ENCODE results near the gene CLBA1. TPM values are rescaled to one million over a fixed set of nuclear protein-coding genes. Genes with fewer than 3 reads are reported as not detected.
A peak's percentile ranks its signal among the peaks of the same experiment; 100 is the strongest.

Gene CLBA1
- polyA plus RNA-seq, 1 donor from 2014 or later = 1.3 TPM

GRCh38 chr14:104979758-104980610 is 5.6 kb upstream of the CLBA1 start:
- Mint-ChIP-seq H3K36me3 (no peaks in the 10 kb centered on the region), H3K4me1 (peaks cover 0 to 9% (median 5%) of the 10 kb centered on the region in 3 donors), H3K9me3 (no peaks in the 10 kb centered on the region), H3K4me3 (no peak overlapping the region), H3K27me3 (peaks cover 15% of the 10 kb centered on the region), H3K27ac (peak overlapping the region in 1 of 3 donors; percentile 6)

GRCh38 chr14:104980611-104981531 is 4.7 kb upstream of the CLBA1 start:
- Mint-ChIP-seq H3K9me3 (no peaks in the 10 kb centered on the region), H3K27ac (no peak overlapping the region), H3K4me1 (peaks cover 0 to 7% (median 5%) of the 10 kb centered on the region in 3 donors), H3K27me3 (peaks cover 15% of the 10 kb centered on the region), H3K36me3 (no peaks in the 10 kb centered on the region), H3K4me3 (no peak overlapping the region)

- Mint-ChIP-seq H3K4me3 (peak overlapping the region in 1 of 4 donors; percentile 7), H3K27ac (no peak overlapping the region), H3K36me3 (no peaks in the 10 kb centered on the region), H3K4me1 (peaks cover 0 to 4% (median 0%) of the 10 kb centered on the region in 3 donors), H3K9me3 (no peaks in the 10 kb centered on the region), H3K27me3 (peaks cover 10% of the 10 kb centered on the region)
Observed at GRCh38 chr14:104981699-104982541, 3.7 kb upstream of the CLBA1 start.

- Mint-ChIP-seq H3K27me3 (peaks cover 7% of the 10 kb centered on the region), H3K27ac (no peak overlapping the region), H3K4me1 (peaks cover 0 to 6% (median 4%) of the 10 kb centered on the region in 3 donors), H3K4me3 (no peak overlapping the region), H3K36me3 (no peaks in the 10 kb centered on the region), H3K9me3 (no peaks in the 10 kb centered on the region)
Observed at GRCh38 chr14:104982548-104983230, 2.9 kb upstream of the CLBA1 start.

- H3K4me3 Mint-ChIP-seq = peak overlapping the region in 2 of 4 donors; percentile 70 to 87
- peak overlapping the region in 2 of 3 donors; percentile 2 to 37 for H3K27ac Mint-ChIP-seq
- H3K27me3 Mint-ChIP-seq = peaks cover 6% of the 10 kb centered on the region
- no peaks in the 10 kb centered on the region for H3K9me3 Mint-ChIP-seq
- H3K36me3 Mint-ChIP-seq = no peaks in the 10 kb centered on the region
- H3K4me1 Mint-ChIP-seq = peaks cover 0 to 6% (median 4%) of the 10 kb centered on the region in 3 donors
Observed at GRCh38 chr14:104983231-104983721, 2.3 kb upstream of the CLBA1 start.

GRCh38 chr14:104984056-104984894 is 1.3 kb upstream of the CLBA1 start:
- H3K27me3 Mint-ChIP-seq = peaks cover 3% of the 10 kb centered on the region

GRCh38 chr14:104986487-104987164 is 1.0 kb downstream of the CLBA1 start:
- peak overlapping the region; percentile 31 to 86 (median 60) for H3K27ac Mint-ChIP-seq
- H3K4me1 Mint-ChIP-seq = peaks cover 0 to 4% (median 4%) of the 10 kb centered on the region in 3 donors
- H3K4me3 Mint-ChIP-seq = peak overlapping the region; percentile 72 to 89 (median 82)
- H3K36me3 Mint-ChIP-seq = no peaks in the 10 kb centered on the region
- no peaks in the 10 kb centered on the region for H3K9me3 Mint-ChIP-seq
- H3K27me3 Mint-ChIP-seq = peaks cover 3% of the 10 kb centered on the region

More at GRCh38 chr14:104984056-104984894, 1.3 kb upstream of the CLBA1 start:
- Mint-ChIP-seq H3K4me1 (peaks cover 0 to 6% (median 4%) of the 10 kb centered on the region in 3 donors), H3K27ac (peak overlapping the region; percentile 68 to 84 (median 81)), H3K36me3 (no peaks in the 10 kb centered on the region), H3K4me3 (peak overlapping the region; percentile 49 to 93 (median 80)), H3K9me3 (no peaks in the 10 kb centered on the region)

GRCh38 chr14:104989236-104989950 is 3.8 kb downstream of the CLBA1 start:
- H3K27ac Mint-ChIP-seq = no peak overlapping the region
- no peak overlapping the region for H3K4me3 Mint-ChIP-seq
- H3K27me3 Mint-ChIP-seq = peaks cover 3% of the 10 kb centered on the region
- H3K9me3 Mint-ChIP-seq = no peaks in the 10 kb centered on the region
- peaks cover 0 to 4% (median 3%) of the 10 kb centered on the region in 3 donors for H3K4me1 Mint-ChIP-seq
- no peaks in the 10 kb centered on the region for H3K36me3 Mint-ChIP-seq

GRCh38 chr14:104989951-104990303 is 4.3 kb downstream of the CLBA1 start:
- peaks cover 0 to 4% (median 2%) of the 10 kb centered on the region in 3 donors for H3K4me1 Mint-ChIP-seq
- H3K4me3 Mint-ChIP-seq = no peak overlapping the region
- no peaks in the 10 kb centered on the region for H3K9me3 Mint-ChIP-seq
- no peaks in the 10 kb centered on the region for H3K36me3 Mint-ChIP-seq
- H3K27me3 Mint-ChIP-seq = peaks cover 3% of the 10 kb centered on the region
- peak overlapping the region in 1 of 3 donors; percentile 42 for H3K27ac Mint-ChIP-seq

GRCh38 chr14:104991896-104992230 is 6.3 kb downstream of the CLBA1 start:
- H3K36me3 Mint-ChIP-seq = no peaks in the 10 kb centered on the region
- H3K4me1 Mint-ChIP-seq = peaks cover 0 to 4% (median 2%) of the 10 kb centered on the region in 3 donors
- peak overlapping the region in 1 of 4 donors; percentile 9 for H3K4me3 Mint-ChIP-seq
- peaks cover 3% of the 10 kb centered on the region for H3K27me3 Mint-ChIP-seq
- H3K9me3 Mint-ChIP-seq = no peaks in the 10 kb centered on the region
- peak overlapping the region in 1 of 3 donors; percentile 79 for H3K27ac Mint-ChIP-seq

- Mint-ChIP-seq H3K4me3 (no peak overlapping the region), H3K4me1 (peaks cover 0 to 1% (median 0%) of the 10 kb centered on the region in 3 donors), H3K9me3 (no peaks in the 10 kb centered on the region), H3K27ac (no peak overlapping the region), H3K27me3 (no peaks in the 10 kb centered on the region), H3K36me3 (no peaks in the 10 kb centered on the region)
Observed at GRCh38 chr14:104992501-104992900, 6.9 kb downstream of the CLBA1 start.

GRCh38 chr14:104993306-104993705 is 7.7 kb downstream of the CLBA1 start:
- no peaks in the 10 kb centered on the region for H3K9me3 Mint-ChIP-seq
- no peak overlapping the region for H3K27ac Mint-ChIP-seq
- H3K4me3 Mint-ChIP-seq = no peak overlapping the region
- peaks cover 0 to 2% (median 0%) of the 10 kb centered on the region in 3 donors for H3K4me1 Mint-ChIP-seq
- peaks cover 2% of the 10 kb centered on the region for H3K36me3 Mint-ChIP-seq
- H3K27me3 Mint-ChIP-seq = no peaks in the 10 kb centered on the region
